HEK293 (cell line): ENCODE measurements around the gene LAMC3.

Experiments
- CTCF ChIA-PET: fragments of 350-600 bp; formaldehyde crosslinking; extraction: SDS; loops from one replicate; lab custom pipeline; 2021; ENCODE audit warnings: antibody characterized with exemption; lab: Yijun Ruan, JAX
- POLR2A ChIA-PET: fragments of 300-600 bp; formaldehyde crosslinking; extraction: SDS; loops from one replicate; lab custom pipeline; 2020; ENCODE audit warnings: antibody characterized with exemption, inconsistent platforms; lab: Yijun Ruan, JAX
- H3K27ac ChIP-seq: fragments of 200-500 bp; sonication (Bioruptor generic); 2 replicates; pipeline ENCODE4 v1.5.1; 2014; ENCODE audit warnings: low read depth, low read length, control low read depth, inconsistent platforms; ENCODE audit errors: extremely low read depth
- H3K36me3 ChIP-seq, 2 experiments: fragments of 200-500 bp in 1 of 2; sonication (Bioruptor generic) in 1 of 2; 1 replicate in 1 of 2; 2 replicates in 1 of 2; pipeline ENCODE4 v1.5.1; 2014 to 2017; ENCODE audit warnings: inconsistent platforms in 2 of 2, low read length in 2 of 2; ENCODE audit not compliant: control insufficient read depth in 2 of 2, insufficient read depth in 1 of 2
- H3K4me1 ChIP-seq: fragments of 200-500 bp; sonication (Bioruptor generic); 2 replicates; pipeline ENCODE4 v1.5.1; 2014; ENCODE audit warnings: mild to moderate bottlenecking, low read length, inconsistent platforms; ENCODE audit not compliant: control insufficient read depth, insufficient read depth
- H3K4me3 ChIP-seq: 2 replicates; pipeline ENCODE4 v1.5.1; 2011; ENCODE audit warnings: low read depth, mild to moderate bottlenecking, control low read depth, low read length, moderate library complexity
- H3K9me3 ChIP-seq: fragments of 200-500 bp; sonication (Bioruptor generic); 2 replicates; pipeline ENCODE4 v1.5.1; 2014; ENCODE audit warnings: low read depth, low read length, inconsistent platforms; ENCODE audit not compliant: control insufficient read depth, insufficient read depth
- CTCF ChIP-seq: fragments of 450-650 bp; formaldehyde crosslinking; IDR thresholded peaks from 2 replicates; pipeline ENCODE4 v1.5.1; 2016; ENCODE audit warnings: missing biosample characterization, missing genetic modification characterization
- HOXC10 ChIP-seq: sonication (generic); formaldehyde crosslinking; IDR thresholded peaks from 2 replicates; pipeline ENCODE4 v1.8.1; 2023; ENCODE audit warnings: mild to moderate bottlenecking, missing genetic modification reagents
- KLF8 ChIP-seq: fragments of 450-650 bp; formaldehyde crosslinking; IDR thresholded peaks from 2 replicates; pipeline ENCODE4 v1.5.1; 2016; ENCODE audit warnings: missing biosample characterization, missing genetic modification characterization
- PBX3 ChIP-seq: sonication (generic); formaldehyde crosslinking; IDR thresholded peaks from 2 replicates; pipeline ENCODE4 v1.8.1; 2022; ENCODE audit warnings: mild to moderate bottlenecking, moderate library complexity, missing genetic modification reagents
- PRDM10 ChIP-seq: fragments of 450-650 bp; formaldehyde crosslinking; IDR thresholded peaks from 2 replicates; pipeline ENCODE4 v1.5.1; 2016; ENCODE audit warnings: missing biosample characterization, missing genetic modification characterization
- ZBTB17 ChIP-seq: fragments of 450-650 bp; formaldehyde crosslinking; IDR thresholded peaks from 2 replicates; pipeline ENCODE4 v1.5.1; 2016; ENCODE audit warnings: missing biosample characterization, missing genetic modification characterization
- ZBTB49 ChIP-seq: fragments of 450-650 bp; formaldehyde crosslinking; IDR thresholded peaks from 2 replicates; pipeline ENCODE4 v1.5.1; 2016; ENCODE audit warnings: missing biosample characterization, missing genetic modification characterization, low read depth
- ZNF138 ChIP-seq: fragments of 450-650 bp; formaldehyde crosslinking; IDR thresholded peaks from 2 replicates; pipeline ENCODE4 v1.5.1; 2016; ENCODE audit warnings: missing biosample characterization, missing genetic modification characterization, borderline replicate concordance
- ZNF148 ChIP-seq: fragments of 450-650 bp; formaldehyde crosslinking; IDR thresholded peaks from 2 replicates; pipeline ENCODE4 v1.5.0; 2017; ENCODE audit warnings: missing biosample characterization, missing genetic modification characterization, borderline replicate concordance
- ZNF155 ChIP-seq: fragments of 450-650 bp; formaldehyde crosslinking; IDR thresholded peaks from 2 replicates; pipeline ENCODE4 v1.5.1; 2016; ENCODE audit warnings: missing biosample characterization, missing genetic modification characterization
- ZNF341 ChIP-seq: fragments of 450-650 bp; formaldehyde crosslinking; IDR thresholded peaks from 2 replicates; pipeline ENCODE4; 2016; ENCODE audit warnings: low read depth, missing biosample characterization, missing genetic modification characterization
- ZNF391 ChIP-seq: fragments of 450-650 bp; formaldehyde crosslinking; IDR thresholded peaks from 2 replicates; pipeline ENCODE4 v1.5.1; 2016; ENCODE audit warnings: low read depth, missing biosample characterization, missing genetic modification characterization, borderline replicate concordance
- ZNF488 ChIP-seq: fragments of 450-650 bp; formaldehyde crosslinking; IDR thresholded peaks from 2 replicates; pipeline ENCODE4 v1.5.1; 2016; ENCODE audit warnings: missing biosample characterization, missing genetic modification characterization
- ZNF513 ChIP-seq: fragments of 450-650 bp; IDR thresholded peaks from 2 replicates; pipeline ENCODE4 v1.5.1; 2018; ENCODE audit warnings: missing biosample characterization, missing genetic modification characterization
- ZNF548 ChIP-seq: fragments of 450-650 bp; formaldehyde crosslinking; IDR thresholded peaks from 2 replicates; pipeline ENCODE4 v1.5.1; 2016; ENCODE audit warnings: missing biosample characterization, missing genetic modification characterization
- ZNF610 ChIP-seq: fragments of 450-650 bp; formaldehyde crosslinking; IDR thresholded peaks from 2 replicates; pipeline ENCODE4 v1.5.1; 2016; ENCODE audit warnings: missing biosample characterization, missing genetic modification characterization, borderline replicate concordance
- ZNF747 ChIP-seq: fragments of 450-650 bp; formaldehyde crosslinking; IDR thresholded peaks from 2 replicates; pipeline ENCODE4 v1.5.1; 2016; ENCODE audit warnings: missing biosample characterization, missing genetic modification characterization
- ZNF777 ChIP-seq: fragments of 450-650 bp; formaldehyde crosslinking; IDR thresholded peaks from 2 replicates; pipeline ENCODE4 v1.5.1; 2017; ENCODE audit warnings: missing biosample characterization, missing genetic modification characterization, borderline replicate concordance
- ZSCAN18 ChIP-seq: fragments of 450-650 bp; formaldehyde crosslinking; IDR thresholded peaks from 2 replicates; pipeline ENCODE4 v1.5.1; 2016; ENCODE audit warnings: missing biosample characterization, missing genetic modification characterization

Gene LAMC3

GRCh38 chr9:131043646-131044045, 34.7 kb downstream of the LAMC3 start:
- no peak overlapping the region for H3K27ac ChIP-seq
- CTCF ChIA-PET: interaction anchor here (0.6 to 3.0 kb wide), 5 partner anchors 10 to 272 kb away, joined by 3 to 37 read pairs (median 5); no protein-coding TSS in a partner anchor

More at GRCh38 chr9:131043646-131044045, 34.7 kb downstream of the LAMC3 start:
- H3K4me3 ChIP-seq: no peak overlapping the region
- POLR2A ChIA-PET: interaction anchor here (0.5 kb wide), 1 partner anchor 303 kb away, joined by 4 read pairs; no protein-coding TSS in a partner anchor
- TF ChIP-seq ZNF155 (tag by site-specific recombination): no peak
- TF ChIP-seq ZNF777 (tag by site-specific recombination): no peak
- TF ChIP-seq ZSCAN18 (tag by site-specific recombination): no peak
- no peak for TF ChIP-seq ZNF341 (tag by site-specific recombination)
- TF ChIP-seq ZNF513 (tag by site-specific recombination): no peak
- no peak for TF ChIP-seq ZBTB49 (tag by site-specific recombination)
- TF ChIP-seq ZNF391 (tag by site-specific recombination): no peak
- TF ChIP-seq CTCF: no peak
- TF ChIP-seq PRDM10: no peak
- no peak for TF ChIP-seq ZNF148 (tag by site-specific recombination)
- no peak for TF ChIP-seq ZNF488 (tag by site-specific recombination)
- no peak for TF ChIP-seq ZNF610 (tag by site-specific recombination)
- no peak for TF ChIP-seq ZNF548 (tag by site-specific recombination)
- no peak for TF ChIP-seq HOXC10 (CRISPR knock-in tag)
- TF ChIP-seq ZNF747: no peak
- TF ChIP-seq ZNF138 (tag by site-specific recombination): no peak
- TF ChIP-seq ZBTB17 (tag by site-specific recombination): no peak
- TF ChIP-seq PBX3 (CRISPR knock-in tag): no peak
- TF ChIP-seq KLF8 (tag by site-specific recombination): no peak
- H3K9me3 ChIP-seq: no peaks in the 10 kb centered on the region
- H3K4me1 ChIP-seq: no peaks in the 10 kb centered on the region
- peaks cover 0 to 8% of the 10 kb centered on the region in 2 experiments; a peak in 1 of 3 replicates for H3K36me3 ChIP-seq
